Effector CD8-positive, alpha-beta T cell (primary cell): Measurements from ENCODE around the gene POU6F2.
"Not testable (repeated sequence)": the region's sequence is repeated elsewhere in the genome, so short reads cannot be mapped to it uniquely, and the experiment has no call there.

Source experiments
- DNase-seq: peaks from one replicate; lab custom pipeline; 2025; lab: John Stamatoyannopoulos, UW

POU6F2 gene

GRCh38 chr7:39187130-39187529 lies 209.4 kb downstream of the POU6F2 start:
- no peak for DNase-seq

- DNase-seq: no peak
Observed at GRCh38 chr7:39192476-39192875, 214.8 kb downstream of the POU6F2 start.

DNA sequence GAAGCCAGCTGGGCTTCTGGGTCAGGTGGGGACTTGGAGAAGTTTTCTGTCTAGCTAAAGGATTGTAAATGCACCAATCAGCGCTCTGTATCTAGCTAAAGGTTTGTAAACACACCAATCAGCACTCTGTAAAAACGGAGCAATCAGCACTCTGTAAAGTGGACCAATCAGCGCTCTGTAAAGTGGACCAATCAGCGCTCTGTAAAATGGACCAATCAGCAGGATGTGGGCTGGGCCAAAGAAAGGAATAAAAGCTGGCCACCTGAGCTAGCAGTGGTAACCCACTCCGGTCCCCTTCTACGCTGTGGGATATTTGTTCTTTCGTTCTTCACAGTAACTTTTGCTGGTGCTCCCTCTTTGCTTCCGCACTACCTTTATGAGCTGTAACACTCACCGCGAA lies 216.7 kb downstream of the POU6F2 start:
- not testable (repeated sequence) for DNase-seq

DNA sequence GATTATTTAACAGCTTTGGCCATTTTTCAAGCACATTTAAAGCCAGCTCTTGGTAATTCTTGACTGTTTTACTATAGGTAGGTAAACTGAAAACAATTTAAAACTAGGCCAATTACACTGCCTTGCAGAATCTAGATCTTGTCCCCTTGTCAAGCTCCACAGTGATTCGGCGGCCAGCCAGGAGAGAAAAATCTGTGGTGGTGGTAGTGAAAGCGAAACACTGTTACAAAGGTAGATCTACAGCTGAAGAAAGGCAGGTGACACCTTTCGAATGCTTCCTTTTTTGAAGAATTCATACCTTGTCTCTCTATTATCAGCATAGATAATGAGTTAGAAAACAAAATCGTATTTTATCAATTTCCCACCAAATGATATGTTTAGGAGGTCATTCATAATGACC lies 218.3 kb downstream of the POU6F2 start:
- DNase-seq: no peak

DNA sequence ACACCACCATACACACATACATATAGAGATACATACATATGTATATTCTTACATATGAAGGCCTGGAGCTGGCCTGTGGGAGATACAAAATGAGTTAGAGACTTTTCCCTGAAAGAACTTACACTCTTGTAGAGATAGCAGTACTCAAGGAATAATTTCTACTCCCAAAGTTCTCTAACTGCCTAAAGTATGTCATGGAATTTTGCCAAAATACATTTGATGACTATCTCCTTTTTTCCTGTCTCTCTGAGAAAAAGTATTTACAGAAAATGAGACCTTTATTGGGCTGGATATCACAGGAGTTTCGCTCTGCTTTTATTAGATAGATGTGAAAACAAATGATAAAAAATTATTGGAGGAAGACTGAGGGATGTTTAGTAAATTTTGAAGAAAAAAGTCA lies 220.1 kb downstream of the POU6F2 start:
- DNase-seq: no peak

DNA sequence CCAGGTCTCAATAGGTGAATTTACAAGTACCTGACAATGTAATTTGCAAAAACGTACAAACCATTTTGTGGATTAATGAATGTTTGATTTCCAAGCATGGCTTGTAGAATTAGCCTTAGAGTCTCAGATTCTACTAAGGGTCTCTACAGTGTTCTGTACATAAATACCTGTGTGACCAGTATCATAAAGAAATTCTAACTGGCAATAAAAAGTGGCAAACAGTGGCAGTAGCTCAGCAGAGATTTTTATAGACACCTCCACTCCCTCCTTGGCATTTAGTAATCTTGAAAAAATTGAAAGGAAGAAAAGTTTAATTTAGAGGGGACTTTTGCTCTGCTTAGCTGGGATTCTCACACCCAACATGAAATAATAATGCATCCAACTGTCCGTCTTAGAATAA lies 220.8 kb downstream of the POU6F2 start:
- no peak for DNase-seq

DNA sequence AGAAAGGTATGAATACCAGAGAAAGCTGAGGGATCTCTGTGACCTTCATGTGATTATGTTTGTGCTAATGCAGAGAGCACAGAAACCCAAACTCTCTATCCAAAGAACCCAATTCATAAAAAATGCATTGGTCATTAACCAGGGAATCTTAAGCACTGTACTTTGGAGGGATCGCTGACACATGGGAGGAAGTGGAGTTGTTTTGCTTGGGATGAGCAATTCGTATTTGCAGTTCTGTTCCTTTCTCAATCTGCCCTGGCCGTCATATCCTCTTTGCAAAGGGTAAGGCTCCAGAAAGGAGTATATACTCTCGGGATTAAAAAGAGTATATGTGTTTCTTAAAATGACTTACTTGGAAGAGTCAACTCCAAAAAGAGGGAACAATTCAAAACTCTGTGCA lies 221.3 kb downstream of the POU6F2 start:
- no peak for DNase-seq

- no peak for DNase-seq
Observed at GRCh38 chr7:39199951-39200350, 222.2 kb downstream of the POU6F2 start.

DNA sequence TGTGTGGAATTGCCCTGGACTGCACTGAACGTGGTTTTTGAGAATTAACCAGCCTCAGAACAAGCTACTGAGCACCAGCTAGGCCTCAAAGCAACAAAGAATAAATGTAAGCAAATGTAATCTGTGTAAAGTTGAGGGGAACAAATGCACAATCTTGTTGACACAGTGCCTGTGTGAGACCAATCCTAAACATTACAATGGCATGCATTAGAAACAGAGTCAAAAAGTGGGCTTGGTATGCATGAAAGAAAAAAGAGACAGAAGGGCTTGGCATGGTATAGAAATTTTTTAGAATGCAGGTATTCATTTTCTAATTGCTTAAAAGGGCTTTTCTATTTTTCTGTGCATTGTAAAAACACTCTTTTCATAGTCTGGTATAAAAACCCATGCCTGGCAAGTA lies 224.3 kb downstream of the POU6F2 start:
- DNase-seq: no peak

GRCh38 chr7:39210362-39210761 lies 232.7 kb downstream of the POU6F2 start:
- no peak for DNase-seq

- DNase-seq: no peak
Observed at GRCh38 chr7:39211581-39211980, 233.9 kb downstream of the POU6F2 start.

- no peak for DNase-seq
Observed at GRCh38 chr7:39212876-39213275, 235.2 kb downstream of the POU6F2 start.

- DNase-seq: no peak
Observed at GRCh38 chr7:39217783-39218182, 240.1 kb downstream of the POU6F2 start.

GRCh38 chr7:39219869-39220268 lies 242.2 kb downstream of the POU6F2 start:
- no peak for DNase-seq

DNA sequence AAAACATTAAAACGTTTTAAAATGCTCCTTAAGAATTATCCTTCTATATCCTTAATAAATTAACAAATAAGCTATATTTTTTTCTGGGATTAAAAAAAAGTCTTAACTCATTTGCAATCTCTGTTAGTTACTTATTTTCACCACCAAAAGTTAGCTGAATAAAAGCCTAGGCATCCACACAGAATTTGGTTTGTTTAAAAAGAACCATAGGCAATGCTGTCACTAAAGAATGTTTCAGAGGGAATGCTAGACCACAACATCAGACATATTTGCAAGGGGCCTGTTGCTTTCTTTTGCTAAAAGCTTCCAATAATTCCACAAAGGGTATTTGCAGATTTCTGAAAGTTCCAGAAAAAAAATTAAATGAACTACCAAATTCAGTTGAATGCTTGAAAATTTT lies 244.2 kb downstream of the POU6F2 start:
- no peak for DNase-seq

DNA sequence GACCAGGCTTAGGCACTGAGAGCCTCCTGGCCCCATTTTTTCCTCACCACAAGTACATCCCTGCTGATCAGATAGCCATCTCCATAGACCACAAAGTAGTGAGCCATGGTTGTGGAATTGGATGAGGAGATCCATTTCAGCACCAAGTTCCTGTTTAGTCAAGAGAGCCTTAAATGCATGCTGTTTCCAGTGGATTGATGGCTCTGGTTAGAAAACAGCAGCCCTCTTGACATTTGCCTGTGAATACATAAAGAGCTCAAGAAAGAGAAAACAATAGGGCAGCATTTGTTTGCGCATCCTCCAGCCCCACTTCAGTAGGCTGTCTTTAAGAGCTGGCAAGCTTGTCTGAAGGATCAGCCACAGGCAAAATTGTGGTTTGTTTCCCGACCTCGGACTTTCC lies 251.2 kb downstream of the POU6F2 start:
- DNase-seq: no peak

GRCh38 chr7:39233851-39234529 lies 256.3 kb downstream of the POU6F2 start:
- no peak for DNase-seq

- DNase-seq: no peak
Observed at GRCh38 chr7:39238234-39238869, 260.6 kb downstream of the POU6F2 start.

DNA sequence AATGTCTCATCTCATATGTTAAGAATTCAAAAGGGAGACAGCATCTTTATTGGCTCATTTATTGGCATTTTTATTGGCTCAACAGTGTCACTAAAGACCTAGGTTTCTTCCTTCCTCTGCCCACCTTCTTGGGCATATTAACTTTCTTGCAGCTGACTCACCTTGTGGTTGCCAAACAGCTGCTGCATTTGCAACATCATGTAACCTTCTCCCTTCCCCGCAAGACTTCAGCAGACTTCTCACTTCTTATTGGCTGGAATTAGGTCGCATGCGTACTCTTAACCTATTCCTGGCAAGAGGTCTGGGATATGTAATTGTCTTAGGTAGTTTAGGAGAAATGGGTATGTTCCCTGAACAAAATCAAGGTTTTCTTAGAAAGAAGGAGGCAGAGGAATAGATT lies 263.2 kb downstream of the POU6F2 start:
- DNase-seq: no peak

DNA sequence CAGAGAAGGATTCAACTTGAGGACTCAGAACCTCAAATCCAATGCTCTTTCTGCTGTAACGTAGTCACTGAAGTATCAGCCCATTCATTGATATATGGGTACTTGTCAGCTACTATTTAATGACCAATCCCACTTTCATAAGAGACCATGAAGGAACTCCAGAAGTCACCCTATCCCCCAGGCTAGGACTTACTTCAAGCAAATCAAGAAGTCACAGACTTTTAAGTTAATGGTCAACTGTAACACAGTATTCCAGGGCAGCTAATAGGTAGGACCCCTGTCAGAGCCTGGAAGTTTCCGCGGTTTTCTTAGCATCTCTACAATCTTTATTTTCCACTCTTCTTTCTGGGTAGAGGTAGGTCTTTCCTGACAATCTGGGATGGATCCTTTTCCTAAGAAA lies 269.9 kb downstream of the POU6F2 start:
- DNase-seq: no peak

GRCh38 chr7:39248041-39248691 lies 270.5 kb downstream of the POU6F2 start:
- DNase-seq: no peak

DNA sequence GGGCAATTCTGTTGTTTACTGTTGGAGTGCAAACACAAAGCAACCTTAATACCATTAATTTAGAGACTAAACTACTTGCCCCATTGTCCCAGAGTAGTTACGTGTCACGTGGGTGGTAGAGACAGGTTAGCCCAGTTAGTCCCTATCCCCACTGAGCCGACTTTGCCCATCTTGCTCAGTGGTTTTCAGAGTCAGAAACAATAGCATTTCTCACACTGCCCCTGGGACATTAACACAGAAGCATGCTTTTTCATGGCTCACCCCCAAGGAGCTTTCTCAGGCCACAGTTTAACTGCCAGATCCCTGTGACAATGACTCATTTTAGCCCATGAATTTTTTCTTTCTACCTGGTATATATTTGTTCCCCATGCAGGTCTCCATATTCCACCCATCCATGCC lies 271.0 kb downstream of the POU6F2 start:
- no peak for DNase-seq

DNA sequence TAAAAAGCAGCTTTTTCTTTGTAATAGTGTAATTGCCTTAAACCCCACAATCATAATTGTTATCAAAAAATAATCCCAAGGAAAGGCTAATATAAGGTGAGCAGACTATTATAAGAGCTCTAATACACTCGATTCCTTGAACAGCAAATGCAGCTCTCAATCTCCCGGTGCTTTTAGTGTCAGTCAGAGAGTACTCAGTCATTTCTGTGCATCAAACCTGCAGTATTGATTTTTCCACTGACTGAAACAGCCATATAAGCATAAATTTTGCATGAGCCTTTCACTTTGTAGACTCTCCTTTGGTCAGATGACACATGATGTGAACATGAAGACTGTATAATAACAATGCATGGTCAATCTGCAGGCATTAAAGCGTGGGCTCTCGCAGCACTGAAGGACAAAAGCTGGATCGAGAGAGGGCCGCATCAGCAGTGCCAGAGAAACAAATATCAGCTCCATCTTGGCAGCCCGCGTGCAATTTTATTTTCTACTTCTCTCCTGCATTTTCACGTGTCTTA lies 272.0 kb downstream of the POU6F2 start:
- DNase-seq: no peak
